Measurements from ENCODE around the gene TBC1D21. TPM values are rescaled to one million over a fixed set of nuclear protein-coding genes. Genes with fewer than 3 reads are reported as not detected.

Gene TBC1D21
- total RNA-seq, 1 donor from 2014 or later: not detected

DNA sequence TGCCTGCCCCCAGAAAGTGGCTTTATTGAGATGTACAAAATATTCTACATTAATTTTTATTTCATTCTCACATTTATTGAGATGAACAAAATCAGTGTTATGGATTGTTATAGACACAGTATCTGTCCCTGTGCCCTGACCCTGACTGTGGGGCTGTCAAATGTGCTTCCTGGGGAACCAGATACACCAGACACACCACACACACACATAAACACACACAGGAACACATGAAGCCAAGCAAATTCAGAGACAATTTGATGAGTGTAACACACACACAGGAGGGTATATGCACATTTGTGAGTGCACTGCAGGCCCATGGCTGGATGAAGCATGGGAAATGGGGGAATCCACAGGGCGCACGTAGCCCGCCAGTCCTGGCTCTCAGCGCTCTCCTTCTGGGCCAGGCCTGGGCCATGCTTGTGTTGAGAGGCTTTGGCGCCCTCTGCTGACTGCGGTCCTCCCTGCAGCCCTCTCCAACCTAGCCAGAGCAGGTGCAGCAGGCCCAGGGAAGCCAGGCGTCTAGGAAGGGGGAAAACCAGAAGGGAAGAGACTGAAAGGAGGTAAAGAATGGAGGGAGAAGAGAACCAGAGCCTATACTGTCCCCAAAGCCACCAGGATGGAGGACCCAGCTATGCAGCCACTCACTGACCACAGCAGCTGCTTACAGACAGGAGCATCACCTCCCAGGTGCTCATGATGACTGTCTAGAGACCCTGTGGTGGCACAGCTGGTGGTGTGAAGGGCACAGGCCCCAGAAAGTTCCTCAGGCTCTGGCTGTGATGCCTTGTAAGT lies 34.9 kb downstream of the TBC1D21 start:
- Mint-ChIP-seq H3K36me3 (ENCODE audit: low read depth) (no peaks in the 10 kb centered on the region), H3K4me3 (no peak overlapping the region), H3K27me3 (ENCODE audit: low read depth) (peaks cover 12% of the 10 kb centered on the region), H3K9me3 (peaks cover 4% of the 10 kb centered on the region), H3K27ac (ENCODE audit: unreplicated experiment) (no peak overlapping the region), H3K4me1 (peaks cover 4% of the 10 kb centered on the region)
- TF ChIP-seq, protein P1, sequence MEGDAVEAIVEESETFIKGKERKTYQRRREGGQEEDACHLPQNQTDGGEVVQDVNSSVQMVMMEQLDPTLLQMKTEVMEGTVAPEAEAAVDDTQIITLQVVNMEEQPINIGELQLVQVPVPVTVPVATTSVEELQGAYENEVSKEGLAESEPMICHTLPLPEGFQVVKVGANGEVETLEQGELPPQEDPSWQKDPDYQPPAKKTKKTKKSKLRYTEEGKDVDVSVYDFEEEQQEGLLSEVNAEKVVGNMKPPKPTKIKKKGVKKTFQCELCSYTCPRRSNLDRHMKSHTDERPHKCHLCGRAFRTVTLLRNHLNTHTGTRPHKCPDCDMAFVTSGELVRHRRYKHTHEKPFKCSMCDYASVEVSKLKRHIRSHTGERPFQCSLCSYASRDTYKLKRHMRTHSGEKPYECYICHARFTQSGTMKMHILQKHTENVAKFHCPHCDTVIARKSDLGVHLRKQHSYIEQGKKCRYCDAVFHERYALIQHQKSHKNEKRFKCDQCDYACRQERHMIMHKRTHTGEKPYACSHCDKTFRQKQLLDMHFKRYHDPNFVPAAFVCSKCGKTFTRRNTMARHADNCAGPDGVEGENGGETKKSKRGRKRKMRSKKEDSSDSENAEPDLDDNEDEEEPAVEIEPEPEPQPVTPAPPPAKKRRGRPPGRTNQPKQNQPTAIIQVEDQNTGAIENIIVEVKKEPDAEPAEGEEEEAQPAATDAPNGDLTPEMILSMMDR (conservative IDR thresholded peaks at IDR 0.05): peak; percentile 91
- peak; percentile 91 for DNase-seq (ENCODE audit: low read depth, low spot score)

DNA sequence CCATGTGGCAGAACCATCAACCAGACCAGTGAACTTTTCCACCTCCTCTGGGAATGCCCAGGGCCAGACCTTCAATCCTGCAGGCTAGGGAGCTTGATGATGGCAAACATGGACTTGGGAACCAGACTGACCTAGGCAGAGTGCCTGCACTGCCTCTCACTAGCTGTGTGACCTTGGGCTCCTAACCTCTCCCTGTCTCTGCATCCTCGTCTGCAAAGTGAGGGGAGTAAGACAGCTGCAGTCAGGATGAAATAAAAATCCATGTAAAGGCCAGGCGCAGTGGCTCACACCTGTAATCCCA lies 35.4 kb downstream of the TBC1D21 start:
- peaks cover 12% of the 10 kb centered on the region for H3K27me3 Mint-ChIP-seq (ENCODE audit: low read depth)
- H3K36me3 Mint-ChIP-seq (ENCODE audit: low read depth): no peaks in the 10 kb centered on the region
- no peak overlapping the region for H3K27ac Mint-ChIP-seq (ENCODE audit: unreplicated experiment)
- H3K9me3 Mint-ChIP-seq: peaks cover 4% of the 10 kb centered on the region
- H3K4me1 Mint-ChIP-seq: peaks cover 4% of the 10 kb centered on the region
- no peak for DNase-seq (ENCODE audit: low read depth, low spot score)
- TF ChIP-seq, protein P1 (conservative IDR thresholded peaks at IDR 0.05): no peak
- H3K4me3 Mint-ChIP-seq: no peak overlapping the region

DNA sequence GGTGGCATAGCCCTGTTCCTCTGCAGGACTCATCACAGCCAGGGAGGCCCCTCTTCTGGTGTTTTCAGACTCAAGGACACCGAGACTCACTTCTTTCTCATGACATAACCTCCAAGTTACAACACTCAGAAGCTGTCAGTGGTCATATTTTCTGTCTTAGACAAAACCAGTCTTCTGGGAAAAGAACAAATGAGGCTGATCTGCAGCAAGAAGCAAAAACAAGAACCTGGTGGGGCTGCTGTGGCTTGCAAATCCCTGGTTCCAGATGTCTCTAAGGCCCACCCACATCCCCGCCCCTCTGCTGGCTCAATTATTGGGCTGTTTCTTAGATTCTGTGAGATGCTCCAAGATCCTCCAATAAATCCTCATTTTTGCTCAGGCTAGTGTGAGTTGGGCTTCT lies 36.3 kb downstream of the TBC1D21 start:
- Mint-ChIP-seq H3K36me3 (ENCODE audit: low read depth) (no peaks in the 10 kb centered on the region), H3K9me3 (peaks cover under 1% of the 10 kb centered on the region), H3K4me1 (peaks cover 4% of the 10 kb centered on the region), H3K4me3 (no peak overlapping the region), H3K27me3 (ENCODE audit: low read depth) (peaks cover 12% of the 10 kb centered on the region), H3K27ac (ENCODE audit: unreplicated experiment) (no peak overlapping the region)
- DNase-seq (ENCODE audit: low read depth, low spot score): no peak
- TF ChIP-seq, protein P1 (conservative IDR thresholded peaks at IDR 0.05): no peak

DNA sequence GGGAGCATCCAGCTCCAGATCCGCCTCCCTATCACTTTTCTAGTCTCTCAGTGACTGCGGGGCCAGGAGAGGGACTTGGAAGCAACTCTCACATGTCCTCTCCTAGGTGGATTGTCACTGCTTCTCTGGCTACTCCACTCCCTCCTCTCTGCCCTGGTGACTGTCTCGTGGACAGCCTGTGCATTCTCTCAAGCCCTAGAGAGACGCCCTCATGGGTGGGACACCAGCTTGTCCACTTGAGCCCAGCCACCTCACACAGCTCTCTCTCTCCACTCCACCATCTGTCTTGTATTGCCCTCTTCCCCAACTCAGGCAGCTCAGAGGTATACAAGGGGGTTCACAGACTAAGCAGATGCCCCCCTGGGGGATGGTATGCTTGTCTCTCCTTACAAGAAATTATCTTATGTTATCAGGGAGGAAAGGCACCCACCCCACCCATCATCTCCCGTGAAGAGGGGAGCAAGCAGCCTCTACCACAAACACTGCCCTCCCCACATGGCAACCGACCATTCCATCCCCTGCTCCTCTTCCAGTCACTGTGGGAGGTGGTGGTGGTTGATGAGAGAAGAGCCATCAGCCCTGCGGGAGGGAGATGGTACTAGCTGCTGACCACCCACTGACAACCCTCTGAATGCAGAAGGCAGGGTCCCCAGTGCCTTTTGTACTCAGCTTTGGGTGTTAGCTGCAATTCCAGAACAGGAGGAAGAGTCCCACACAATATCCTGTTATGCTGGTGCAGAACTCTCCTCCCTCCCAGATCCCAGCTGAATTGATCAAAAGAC lies 37.3 kb downstream of the TBC1D21 start:
- Mint-ChIP-seq H3K4me3 (no peak overlapping the region), H3K27me3 (ENCODE audit: low read depth) (peaks cover 12% of the 10 kb centered on the region), H3K27ac (ENCODE audit: unreplicated experiment) (no peak overlapping the region), H3K36me3 (ENCODE audit: low read depth) (no peaks in the 10 kb centered on the region), H3K4me1 (peaks cover 9% of the 10 kb centered on the region), H3K9me3 (no peaks in the 10 kb centered on the region)
- no peak for DNase-seq (ENCODE audit: low read depth, low spot score)
- TF ChIP-seq, protein P1 (conservative IDR thresholded peaks at IDR 0.05): no peak

DNA sequence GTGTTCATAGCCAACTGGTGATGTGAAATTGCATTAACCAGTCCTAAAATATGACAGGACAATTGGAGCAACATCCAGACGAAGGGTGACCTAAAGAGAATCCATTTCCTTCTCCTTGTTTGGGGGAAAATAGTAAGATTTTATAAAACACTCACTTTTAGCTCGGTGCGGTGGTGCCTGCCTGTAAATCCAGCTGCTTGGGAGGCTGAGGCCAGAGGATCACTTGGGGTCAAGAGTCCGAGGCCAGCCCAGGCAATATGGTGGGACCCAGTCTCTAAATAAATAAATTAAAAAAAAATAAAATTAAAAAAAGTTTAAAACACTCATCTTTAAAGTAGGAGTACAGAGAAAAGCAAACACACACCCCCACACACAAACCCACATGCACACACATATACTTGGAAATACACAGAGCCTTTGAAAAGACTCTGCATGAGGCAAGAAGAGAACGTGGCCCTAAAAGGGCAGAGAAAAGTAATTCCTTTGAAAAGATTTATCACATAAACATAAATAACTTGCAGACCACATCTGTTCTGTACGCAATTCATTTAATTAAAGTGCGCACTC lies 38.7 kb downstream of the TBC1D21 start:
- H3K27ac Mint-ChIP-seq (ENCODE audit: unreplicated experiment): no peak overlapping the region

More for the DNA sequence above, 38.7 kb downstream of the TBC1D21 start:
- Mint-ChIP-seq H3K4me3 (no peak overlapping the region), H3K9me3 (no peaks in the 10 kb centered on the region), H3K27me3 (ENCODE audit: low read depth) (peaks cover 10% of the 10 kb centered on the region), H3K36me3 (ENCODE audit: low read depth) (no peaks in the 10 kb centered on the region), H3K4me1 (peaks cover 9% of the 10 kb centered on the region)
- TF ChIP-seq, protein P1 (conservative IDR thresholded peaks at IDR 0.05): no peak
- no peak for DNase-seq (ENCODE audit: low read depth, low spot score)
